Anterior cingulate cortex (tissue), 58 donors: ENCODE data around the gene TAF4.
"Not testable (repeated sequence)": the region's sequence is repeated elsewhere in the genome, so short reads cannot be mapped to it uniquely, and the experiment has no call there.

ENCODE experiments used
- DNase-seq, 58 donors: peaks; one replicate each; lab custom pipeline; 2025; lab: John Stamatoyannopoulos, UW

TAF4 gene

DNA sequence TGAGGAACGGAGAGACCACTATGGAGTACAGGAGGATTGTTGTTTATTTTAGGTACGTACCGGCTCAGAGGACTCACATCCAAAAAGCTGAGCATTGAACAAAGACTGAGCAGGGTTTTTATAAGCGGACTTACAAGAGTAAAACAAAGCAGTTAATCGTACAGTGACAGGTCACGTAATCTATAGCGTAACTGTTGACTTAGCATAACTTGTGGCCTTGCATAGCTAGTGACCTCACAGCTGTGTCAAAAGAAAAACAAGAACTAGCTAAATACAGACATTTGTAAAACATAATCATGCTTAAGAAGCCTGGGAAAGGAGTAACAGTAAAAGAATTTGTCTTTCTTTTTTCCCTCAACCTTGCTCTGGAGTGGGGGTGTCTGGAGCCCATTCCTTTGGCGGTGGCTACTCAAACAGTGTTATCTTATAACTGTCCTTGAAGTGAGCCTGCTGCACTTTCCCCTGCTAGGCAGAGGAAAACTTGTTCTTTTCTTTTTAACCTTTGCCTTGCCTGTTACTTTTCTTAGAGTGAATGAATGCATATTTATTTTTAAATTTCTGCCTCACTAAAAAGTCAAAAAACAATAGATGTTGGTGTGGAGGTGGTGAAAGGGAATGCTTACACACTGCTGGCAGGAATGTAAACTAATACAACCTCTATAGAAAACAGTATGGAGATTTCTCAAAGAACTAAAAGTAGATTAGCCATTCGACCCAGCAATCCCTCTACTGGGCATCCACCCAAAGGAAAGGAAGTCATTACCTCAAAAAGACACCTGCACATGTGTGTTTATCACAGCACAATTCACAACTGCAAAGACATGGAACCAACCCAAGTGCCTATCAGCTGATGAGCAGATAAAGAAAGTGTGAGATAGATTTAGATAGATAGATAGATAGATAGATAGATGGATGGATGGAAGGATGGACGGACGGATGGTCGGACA is 109.0 kb downstream of the TAF4 start:
- no peak for DNase-seq

DNA sequence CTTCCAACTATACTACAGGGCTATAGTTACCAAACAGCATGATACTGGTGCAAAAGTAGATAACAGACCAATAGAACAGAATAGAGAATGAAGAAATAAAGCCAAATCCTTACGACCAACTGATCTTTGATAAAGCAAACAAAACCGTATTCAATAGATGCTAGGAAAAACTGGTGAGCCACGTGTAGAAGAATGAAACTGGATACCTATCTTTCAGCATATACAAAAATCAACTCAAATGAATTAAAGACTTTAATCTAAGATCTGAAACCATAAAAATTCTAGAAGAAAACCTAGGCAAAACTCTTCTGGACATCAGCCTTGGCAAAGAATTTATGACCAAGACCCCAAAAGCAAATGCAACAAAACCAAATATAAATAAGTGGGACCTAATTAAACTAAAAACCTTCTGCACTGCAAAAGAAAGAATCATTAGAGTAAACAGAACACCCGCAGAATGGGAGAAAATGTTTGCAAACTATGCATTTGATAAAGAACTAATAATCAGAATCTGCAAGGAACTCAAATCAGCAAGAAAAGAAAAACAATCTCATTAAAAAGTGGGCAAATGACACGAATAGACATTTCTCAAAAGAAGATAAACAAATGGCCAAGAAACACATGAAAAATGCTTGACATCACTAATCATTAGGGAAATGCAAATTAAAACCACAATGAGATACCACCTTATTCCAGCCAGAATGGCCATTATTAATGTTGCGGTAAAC is 109.8 kb downstream of the TAF4 start:
- DNase-seq = no peak

GRCh38 chr20:61954276-61955021 is 111.2 kb downstream of the TAF4 start:
- DNase-seq = no peak

DNA sequence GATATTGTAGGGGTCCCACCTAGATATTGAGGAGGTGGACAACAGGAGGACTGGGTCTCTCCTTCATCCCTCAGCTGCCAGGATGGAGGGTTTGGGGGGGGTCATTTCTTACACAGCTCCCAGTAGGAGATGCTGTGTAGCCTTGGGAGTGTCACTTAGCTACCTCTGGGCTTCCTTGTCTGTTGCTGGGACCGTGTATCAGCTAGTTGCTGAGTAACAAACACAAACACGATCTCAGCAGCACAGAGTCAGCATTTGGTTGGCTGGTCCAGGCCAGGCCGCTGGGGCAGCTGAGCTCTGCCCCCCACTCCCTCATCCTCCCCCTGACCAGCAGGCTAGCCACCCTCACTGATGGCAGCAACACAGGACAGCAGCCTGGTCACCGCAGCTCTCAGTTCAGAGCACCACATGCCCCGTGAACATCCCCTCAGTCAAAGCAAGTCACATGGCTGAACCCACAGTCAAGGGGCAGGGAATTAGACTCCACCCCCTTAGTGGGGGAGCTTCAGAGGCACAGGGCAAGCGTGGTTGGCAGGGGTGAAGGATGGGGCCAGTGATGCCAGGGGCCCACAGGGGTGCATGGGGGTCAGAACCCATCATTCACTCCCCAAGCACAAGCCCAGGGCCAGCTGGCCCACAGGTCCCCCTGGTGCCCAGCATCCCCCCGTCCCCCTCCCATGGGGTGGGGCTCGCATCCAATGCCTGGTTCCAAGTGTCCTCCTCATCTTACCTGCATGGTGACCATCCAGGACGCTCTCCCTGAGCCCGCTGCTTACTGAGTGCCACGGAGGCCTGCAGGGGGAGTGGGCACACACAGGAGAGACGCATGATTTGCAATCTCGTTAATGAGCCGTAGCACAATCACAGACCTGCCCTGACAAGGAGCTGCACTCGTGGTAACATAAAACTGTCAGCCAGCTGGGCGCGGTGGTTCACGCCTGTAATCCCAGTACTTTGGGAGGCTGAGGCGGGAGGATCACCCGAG is 112.4 kb downstream of the TAF4 start:
- DNase-seq = no peak

DNA sequence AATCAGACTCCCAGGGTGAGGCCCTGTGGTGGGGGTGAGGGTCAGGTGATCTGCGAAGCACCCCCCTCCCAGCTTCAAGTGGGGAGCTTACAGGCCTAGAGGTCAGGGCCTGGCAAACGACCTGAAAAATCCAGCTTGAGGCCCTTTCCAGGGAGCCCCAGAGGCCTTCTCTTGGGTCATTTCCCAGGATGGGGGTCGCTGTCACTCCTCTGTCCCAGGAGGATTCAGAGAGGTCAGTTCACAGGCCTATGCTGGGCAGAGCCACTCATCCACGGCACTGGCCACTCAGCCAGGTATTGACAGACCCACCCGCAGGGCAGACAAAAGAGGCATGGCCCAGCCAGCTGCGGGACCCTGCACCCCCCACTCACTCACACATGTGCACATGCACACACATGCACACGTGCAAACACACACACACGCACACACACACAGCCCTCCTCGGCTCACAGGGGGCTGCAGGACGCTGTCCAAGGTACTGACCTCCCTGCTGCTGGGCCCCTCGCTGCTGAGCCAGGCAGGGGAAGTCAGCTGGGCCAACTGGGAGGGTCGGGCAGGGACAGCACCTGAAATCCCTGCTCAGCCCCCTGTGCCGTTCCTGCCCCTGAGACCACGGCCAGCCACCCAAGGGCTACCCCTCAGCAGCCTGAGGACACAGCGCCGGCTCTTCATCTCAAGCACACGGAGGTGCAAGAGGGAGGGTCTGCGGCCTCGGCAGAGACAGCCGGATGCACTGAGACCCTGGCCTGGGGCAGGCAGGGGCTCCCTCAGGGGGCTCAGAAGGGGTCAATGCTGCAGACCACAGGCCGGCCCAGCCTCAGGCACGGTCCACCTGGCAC is 113.8 kb downstream of the TAF4 start:
- no peak for DNase-seq

DNA sequence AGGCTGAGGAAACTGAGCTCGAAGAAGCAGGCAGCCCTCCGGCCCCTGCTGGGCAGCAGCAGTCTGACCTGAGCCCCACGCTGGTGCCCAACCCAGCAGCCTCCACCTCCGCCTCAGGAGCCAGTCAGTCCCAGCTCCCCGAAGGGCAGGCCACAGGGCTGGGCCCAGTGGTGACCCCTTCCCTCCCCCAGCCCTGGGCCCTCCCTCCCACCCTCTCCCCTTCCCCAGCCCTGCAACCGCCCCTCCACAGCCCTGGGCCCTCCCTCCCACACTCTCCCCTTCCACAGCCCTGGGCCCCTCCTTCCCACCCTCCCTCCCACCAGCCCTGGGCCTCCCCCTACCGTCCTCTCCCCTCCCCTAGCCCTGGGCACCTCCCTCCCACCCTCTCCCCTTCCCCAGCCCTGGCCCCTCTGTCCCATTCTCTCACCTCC is 115.0 kb downstream of the TAF4 start:
- no peak for DNase-seq

DNA sequence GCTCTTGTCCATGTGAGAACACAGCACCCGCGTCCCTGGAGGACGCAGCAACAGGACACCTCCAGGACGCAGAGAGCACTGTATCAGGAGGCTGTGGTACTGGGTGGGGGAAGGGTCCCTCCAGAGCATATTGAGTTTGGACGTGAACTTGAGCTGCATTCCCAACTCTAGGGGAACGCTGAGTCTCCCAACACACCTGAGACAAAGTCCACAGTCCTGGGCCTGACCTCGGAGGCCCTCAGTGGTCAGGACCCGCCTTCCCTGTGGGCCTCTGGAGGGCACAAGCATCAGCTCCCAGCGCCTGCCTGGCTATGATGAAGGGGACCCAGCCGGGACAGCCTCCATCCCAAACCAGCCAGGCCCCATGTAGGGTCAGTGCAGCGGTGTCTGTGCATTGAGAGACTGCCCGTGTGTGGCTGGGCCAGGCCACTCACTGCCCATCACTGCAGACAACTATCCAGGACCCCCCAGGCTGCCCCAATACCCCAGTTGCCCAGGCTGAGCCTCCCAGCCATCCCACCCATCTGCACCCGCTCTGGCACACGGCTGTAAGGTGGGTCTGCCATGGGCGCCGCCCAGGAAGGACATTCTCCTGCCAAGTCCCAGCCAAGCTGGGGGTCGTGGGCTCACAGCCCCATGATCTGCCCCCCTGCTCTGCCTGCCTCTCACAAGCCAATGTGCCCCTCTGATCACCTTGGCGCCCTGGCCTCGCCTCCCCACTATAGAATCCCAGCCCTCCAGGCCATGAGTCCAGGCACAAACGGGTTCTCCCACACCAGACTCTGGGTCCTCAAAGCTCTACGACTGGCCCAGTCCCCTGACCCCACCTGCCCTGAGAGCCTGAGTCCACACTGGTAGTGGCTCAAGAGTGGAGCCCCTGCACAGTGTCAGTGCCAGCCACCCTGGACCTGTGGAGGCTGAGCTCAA is 115.7 kb downstream of the TAF4 start:
- no peak for DNase-seq

DNA sequence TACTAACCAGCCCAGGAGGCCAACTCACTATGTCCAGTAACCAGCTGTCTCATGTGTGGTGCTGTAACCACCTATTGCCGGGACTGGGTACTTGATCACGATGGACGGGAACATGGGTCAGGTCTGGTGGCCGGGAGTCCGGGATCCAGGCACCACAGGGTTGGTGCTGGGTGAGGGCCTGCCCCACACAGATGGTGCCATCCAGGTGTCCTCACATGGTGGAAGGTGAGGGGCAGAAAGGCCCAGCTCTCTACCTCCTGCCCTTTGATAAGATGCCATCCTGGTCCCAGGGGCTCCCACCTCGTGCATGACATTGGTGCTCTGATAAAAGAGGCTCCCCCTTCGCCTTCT is 116.3 kb downstream of the TAF4 start:
- no peak for DNase-seq

DNA sequence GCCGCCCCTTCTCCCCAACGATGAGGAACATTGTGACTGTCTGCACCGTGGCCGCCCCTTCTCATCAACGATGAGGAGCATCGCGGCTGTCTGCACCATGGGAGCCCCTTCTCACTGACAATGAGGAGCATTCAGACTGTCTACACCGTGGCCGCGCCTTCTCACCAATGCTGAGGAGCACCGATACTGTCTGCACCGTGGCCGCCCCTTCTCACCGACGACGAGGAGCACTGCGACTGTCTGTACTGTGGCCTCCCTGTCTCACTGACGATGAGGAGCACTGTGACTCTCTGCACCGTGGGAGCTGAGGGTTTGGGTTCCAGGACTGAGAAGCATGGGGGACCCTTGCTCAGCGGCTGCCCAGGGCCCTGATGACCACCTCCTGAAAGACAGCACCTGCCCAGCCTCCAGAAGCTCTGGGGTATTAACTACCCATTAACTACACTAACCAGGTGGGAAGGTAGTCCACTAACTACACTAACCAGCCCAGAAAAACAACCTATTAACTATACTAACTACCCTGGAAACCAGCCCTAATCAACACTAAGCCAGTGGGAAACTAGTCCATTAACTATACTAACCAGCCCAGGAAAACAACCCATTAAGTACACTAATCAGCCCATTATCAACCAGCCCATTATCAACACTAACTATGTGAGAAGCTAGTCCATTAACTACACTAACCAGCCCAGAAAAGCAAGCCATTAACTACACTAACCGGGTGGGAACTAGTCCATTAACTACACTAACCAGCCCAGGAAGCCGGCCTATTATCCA is 116.9 kb downstream of the TAF4 start:
- no peak for DNase-seq

- not testable (repeated sequence) for DNase-seq
These were observed 117.6 kb downstream of the TAF4 start for GRCh38 chr20:61948056-61948455.

- not testable (repeated sequence) for DNase-seq
These were observed 120.2 kb downstream of the TAF4 start for GRCh38 chr20:61945495-61945894.

GRCh38 chr20:61944967-61945366 is 120.7 kb downstream of the TAF4 start:
- not testable (repeated sequence) for DNase-seq

GRCh38 chr20:61942526-61942925 is 123.2 kb downstream of the TAF4 start:
- DNase-seq = no peak

DNA sequence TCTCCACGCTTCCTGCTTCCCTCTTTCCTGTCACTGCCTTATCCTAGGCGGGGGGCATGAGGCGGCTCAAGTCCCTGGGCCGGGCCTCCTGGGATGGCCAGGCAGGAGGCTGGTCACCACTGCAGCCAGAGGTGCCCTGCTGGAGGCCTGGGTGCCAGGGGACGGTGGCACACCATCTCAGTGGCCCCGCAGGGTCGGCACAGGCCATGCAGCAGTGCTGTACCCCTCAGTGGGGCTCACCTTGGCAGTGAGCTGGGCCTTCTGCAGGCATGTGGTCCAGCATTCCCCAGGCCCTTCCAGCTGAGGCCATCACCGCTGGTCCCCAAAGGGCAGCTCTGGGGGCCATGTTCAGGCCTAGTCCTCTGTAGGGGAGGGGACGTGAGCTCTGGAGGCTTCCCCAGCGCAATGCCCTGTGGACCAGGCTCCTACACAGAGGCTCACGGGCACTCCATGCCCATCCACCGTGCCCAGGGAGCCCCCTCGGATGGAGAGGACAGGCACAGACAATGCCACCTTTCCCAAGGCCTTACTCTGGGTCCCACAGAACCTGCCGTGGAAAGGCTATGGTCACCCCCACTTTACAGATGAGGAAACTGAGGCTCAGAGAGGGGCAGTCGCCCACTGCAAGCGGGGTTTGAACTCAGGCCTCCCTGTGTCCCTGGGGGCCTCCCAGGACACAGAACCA is 123.8 kb downstream of the TAF4 start:
- no peak for DNase-seq

GRCh38 chr20:61940976-61941720 is 124.5 kb downstream of the TAF4 start:
- DNase-seq = no peak

GRCh38 chr20:61940491-61940890 is 125.2 kb downstream of the TAF4 start:
- no peak for DNase-seq
